SK-N-SH treated with all-trans-retinoic acid at 6 μM for 48 hours (cell line): ENCODE data around the gene DNAJC5G.
A peak's percentile ranks its signal among the peaks of the same experiment; 100 is the strongest.

Source experiments
- ATAC-seq: fragments of 200-7000 bp; cut with Tn5 transposase; 3 replicates; pipeline ENCODE4 v1.9.1; 2020; ENCODE audit warnings: mild to moderate bottlenecking, moderate library complexity
- ARNTL ChIP-seq: fragments of 450-650 bp; formaldehyde crosslinking; IDR thresholded peaks from 2 replicates; pipeline ENCODE4 v1.5.0; 2020; ENCODE audit warnings: low read depth, mild to moderate bottlenecking, moderate library complexity, borderline replicate concordance
- BACH2 ChIP-seq: fragments of 250-450 bp; sonication (Bioruptor Pico); IDR thresholded peaks from 2 replicates; pipeline ENCODE4 v1.9.0; 2021; ENCODE audit warnings: mild to moderate bottlenecking, borderline replicate concordance
- CSDC2 ChIP-seq: fragments of 250-450 bp; sonication (Bioruptor Pico); IDR thresholded peaks from 2 replicates; pipeline ENCODE4 v1.5.0; 2020; ENCODE audit warnings: mild to moderate bottlenecking, moderate library complexity
- ESRRG ChIP-seq: fragments of 250-450 bp; sonication (Bioruptor Pico); IDR thresholded peaks from 2 replicates; pipeline ENCODE4 v1.6.1; 2021; ENCODE audit warnings: mild to moderate bottlenecking
- GLIS3 ChIP-seq: fragments of 250-450 bp; sonication (Bioruptor Pico); IDR thresholded peaks from 2 replicates; pipeline ENCODE4 v1.5.0; 2020; ENCODE audit warnings: mild to moderate bottlenecking, moderate library complexity
- ISL1 ChIP-seq: fragments of 250-450 bp; sonication (Bioruptor Pico); IDR thresholded peaks from 2 replicates; pipeline ENCODE4 v2.1.2; 2022; ENCODE audit warnings: mild to moderate bottlenecking, moderate library complexity
- OSR1 ChIP-seq: fragments of 250-450 bp; sonication (Bioruptor Pico); IDR thresholded peaks from 2 replicates; pipeline ENCODE4 v1.8.0; 2022; ENCODE audit warnings: moderate library complexity, mild to moderate bottlenecking, inconsistent platforms
- PATZ1 ChIP-seq: fragments of 250-450 bp; sonication (Bioruptor Pico); IDR thresholded peaks from 2 replicates; pipeline ENCODE4 v1.8.0; 2020; ENCODE audit warnings: mild to moderate bottlenecking, moderate library complexity, borderline replicate concordance
- POU6F1 ChIP-seq: fragments of 250-450 bp; sonication (Bioruptor Pico); IDR thresholded peaks from 2 replicates; pipeline ENCODE4 v1.8.0; 2021; ENCODE audit warnings: low read depth, mild to moderate bottlenecking, moderate library complexity, borderline replicate concordance
- PPARA ChIP-seq: fragments of 250-450 bp; sonication (Bioruptor Pico); IDR thresholded peaks from 2 replicates; pipeline ENCODE4 v1.5.0; 2020; ENCODE audit warnings: mild to moderate bottlenecking, borderline replicate concordance
- RARB ChIP-seq: fragments of 250-450 bp; sonication (Bioruptor Pico); IDR thresholded peaks from 2 replicates; pipeline ENCODE4 v1.8.0; 2021; ENCODE audit warnings: mild to moderate bottlenecking, moderate library complexity
- SNAI2 ChIP-seq: fragments of 250-450 bp; sonication (Bioruptor Pico); IDR thresholded peaks from 2 replicates; pipeline ENCODE4 v1.5.0; 2020; ENCODE audit warnings: mild to moderate bottlenecking, moderate library complexity
- TOX ChIP-seq: fragments of 250-450 bp; sonication (Bioruptor Pico); IDR thresholded peaks from 2 replicates; pipeline ENCODE4 v1.8.0; 2021; ENCODE audit warnings: mild to moderate bottlenecking, moderate library complexity, borderline replicate concordance
- ZC3H10 ChIP-seq: fragments of 250-450 bp; sonication (Bioruptor Pico); IDR thresholded peaks from 2 replicates; pipeline ENCODE4 v1.5.1; 2021; ENCODE audit warnings: mild to moderate bottlenecking, moderate library complexity
- ZFP3 ChIP-seq: fragments of 250-450 bp; sonication (Bioruptor Pico); IDR thresholded peaks from 2 replicates; pipeline ENCODE4 v1.5.0; 2020; ENCODE audit warnings: mild to moderate bottlenecking, moderate library complexity
- ZFP30 ChIP-seq: fragments of 450-650 bp; formaldehyde crosslinking; IDR thresholded peaks from 2 replicates; pipeline ENCODE4 v1.5.0; 2022; ENCODE audit warnings: mild to moderate bottlenecking, moderate library complexity
- ZNF565 ChIP-seq: fragments of 450-650 bp; formaldehyde crosslinking; conservative IDR thresholded peaks from 2 replicates; pipeline ENCODE4 v1.5.0; 2020; ENCODE audit warnings: low read depth, mild to moderate bottlenecking, moderate library complexity
- ZNF70 ChIP-seq: fragments of 450-650 bp; formaldehyde crosslinking; IDR thresholded peaks from 2 replicates; pipeline ENCODE4 v1.5.0; 2020; ENCODE audit warnings: mild to moderate bottlenecking, moderate library complexity
- ZNF8 ChIP-seq: fragments of 450-650 bp; formaldehyde crosslinking; IDR thresholded peaks from 2 replicates; pipeline ENCODE4 v1.5.0; 2020; ENCODE audit warnings: mild to moderate bottlenecking, moderate library complexity
- TF ChIP-seq, protein P1 (sequence below): fragments of 250-450 bp; sonication (Bioruptor Pico); IDR thresholded peaks from 2 replicates; pipeline ENCODE4 v1.5.0; 2020; ENCODE audit warnings: mild to moderate bottlenecking, moderate library complexity
- TF ChIP-seq, protein P2 (sequence below): fragments of 250-450 bp; sonication (Bioruptor Pico); IDR thresholded peaks from 2 replicates; pipeline ENCODE4 v1.5.1; 2021; ENCODE audit warnings: mild to moderate bottlenecking, moderate library complexity

The DNAJC5G gene

GRCh38 chr2:27290549-27290948 lies 15.3 kb downstream of the DNAJC5G start:
- ATAC-seq, result no peak
- TF ChIP-seq ZC3H10 (CRISPR knock-in tag), result no peak
- no peak for TF ChIP-seq ZNF70 (CRISPR knock-in tag)
- no peak for TF ChIP-seq ZFP30
- no peak for TF ChIP-seq ZNF8 (CRISPR knock-in tag)
- TF ChIP-seq TOX (CRISPR knock-in tag), result no peak
- TF ChIP-seq SNAI2 (CRISPR knock-in tag), result no peak
- TF ChIP-seq OSR1, result no peak
- no peak for TF ChIP-seq ISL1 (CRISPR knock-in tag)
- TF ChIP-seq, protein P1, sequence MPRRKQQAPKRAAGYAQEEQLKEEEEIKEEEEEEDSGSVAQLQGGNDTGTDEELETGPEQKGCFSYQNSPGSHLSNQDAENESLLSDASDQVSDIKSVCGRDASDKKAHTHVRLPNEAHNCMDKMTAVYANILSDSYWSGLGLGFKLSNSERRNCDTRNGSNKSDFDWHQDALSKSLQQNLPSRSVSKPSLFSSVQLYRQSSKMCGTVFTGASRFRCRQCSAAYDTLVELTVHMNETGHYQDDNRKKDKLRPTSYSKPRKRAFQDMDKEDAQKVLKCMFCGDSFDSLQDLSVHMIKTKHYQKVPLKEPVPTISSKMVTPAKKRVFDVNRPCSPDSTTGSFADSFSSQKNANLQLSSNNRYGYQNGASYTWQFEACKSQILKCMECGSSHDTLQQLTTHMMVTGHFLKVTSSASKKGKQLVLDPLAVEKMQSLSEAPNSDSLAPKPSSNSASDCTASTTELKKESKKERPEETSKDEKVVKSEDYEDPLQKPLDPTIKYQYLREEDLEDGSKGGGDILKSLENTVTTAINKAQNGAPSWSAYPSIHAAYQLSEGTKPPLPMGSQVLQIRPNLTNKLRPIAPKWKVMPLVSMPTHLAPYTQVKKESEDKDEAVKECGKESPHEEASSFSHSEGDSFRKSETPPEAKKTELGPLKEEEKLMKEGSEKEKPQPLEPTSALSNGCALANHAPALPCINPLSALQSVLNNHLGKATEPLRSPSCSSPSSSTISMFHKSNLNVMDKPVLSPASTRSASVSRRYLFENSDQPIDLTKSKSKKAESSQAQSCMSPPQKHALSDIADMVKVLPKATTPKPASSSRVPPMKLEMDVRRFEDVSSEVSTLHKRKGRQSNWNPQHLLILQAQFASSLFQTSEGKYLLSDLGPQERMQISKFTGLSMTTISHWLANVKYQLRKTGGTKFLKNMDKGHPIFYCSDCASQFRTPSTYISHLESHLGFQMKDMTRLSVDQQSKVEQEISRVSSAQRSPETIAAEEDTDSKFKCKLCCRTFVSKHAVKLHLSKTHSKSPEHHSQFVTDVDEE (CRISPR knock-in tag), result no peak
- TF ChIP-seq CSDC2 (CRISPR knock-in tag), result no peak
- TF ChIP-seq PATZ1 (CRISPR knock-in tag), result no peak
- no peak for TF ChIP-seq POU6F1 (CRISPR knock-in tag)
- TF ChIP-seq GLIS3 (CRISPR knock-in tag), result no peak

- TF ChIP-seq SNAI2 (CRISPR knock-in tag) (no peak), ZNF70 (CRISPR knock-in tag) (no peak), ARNTL (CRISPR knock-in tag) (no peak), ZNF565 (no peak)
- TF ChIP-seq, protein P2, sequence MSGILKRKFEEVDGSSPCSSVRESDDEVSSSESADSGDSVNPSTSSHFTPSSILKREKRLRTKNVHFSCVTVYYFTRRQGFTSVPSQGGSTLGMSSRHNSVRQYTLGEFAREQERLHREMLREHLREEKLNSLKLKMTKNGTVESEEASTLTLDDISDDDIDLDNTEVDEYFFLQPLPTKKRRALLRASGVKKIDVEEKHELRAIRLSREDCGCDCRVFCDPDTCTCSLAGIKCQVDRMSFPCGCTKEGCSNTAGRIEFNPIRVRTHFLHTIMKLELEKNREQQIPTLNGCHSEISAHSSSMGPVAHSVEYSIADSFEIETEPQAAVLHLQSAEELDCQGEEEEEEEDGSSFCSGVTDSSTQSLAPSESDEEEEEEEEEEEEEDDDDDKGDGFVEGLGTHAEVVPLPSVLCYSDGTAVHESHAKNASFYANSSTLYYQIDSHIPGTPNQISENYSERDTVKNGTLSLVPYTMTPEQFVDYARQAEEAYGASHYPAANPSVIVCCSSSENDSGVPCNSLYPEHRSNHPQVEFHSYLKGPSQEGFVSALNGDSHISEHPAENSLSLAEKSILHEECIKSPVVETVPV (CRISPR knock-in tag), result no peak
- TF ChIP-seq, protein P1 (CRISPR knock-in tag), result no peak
- peak; percentile 67 for ATAC-seq
Observed at GRCh38 chr2:27291865-27292264, 16.6 kb downstream of the DNAJC5G start.

DNA sequence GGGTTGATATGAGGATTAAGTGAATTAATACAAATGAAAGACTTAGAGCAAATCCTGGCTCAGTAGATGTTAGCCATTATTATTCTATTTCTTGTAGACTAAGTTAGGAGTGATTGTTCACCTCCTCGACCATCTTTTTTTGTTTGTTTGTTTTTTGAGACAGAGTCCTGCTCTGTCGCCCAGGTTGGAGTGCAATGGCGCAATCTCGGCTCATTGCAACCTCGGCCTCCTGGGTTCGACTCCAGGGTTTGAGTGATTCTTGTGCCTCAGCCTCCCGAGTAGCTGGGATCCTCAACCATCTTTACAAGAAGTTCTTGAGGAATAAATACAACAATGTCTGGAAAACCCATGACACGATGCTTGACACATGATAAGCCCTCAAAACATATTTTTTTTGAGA lies 19.7 kb downstream of the DNAJC5G start:
- no peak for ATAC-seq
- TF ChIP-seq ZNF8 (CRISPR knock-in tag) (no peak), BACH2 (CRISPR knock-in tag) (no peak), ARNTL (CRISPR knock-in tag) (no peak), RARB (CRISPR knock-in tag) (no peak), ZFP30 (no peak), ZNF565 (no peak), POU6F1 (CRISPR knock-in tag) (no peak), ZFP3 (no peak), PPARA (CRISPR knock-in tag) (no peak), OSR1 (no peak), SNAI2 (CRISPR knock-in tag) (no peak), ESRRG (no peak), CSDC2 (CRISPR knock-in tag) (no peak), ISL1 (CRISPR knock-in tag) (no peak)
- TF ChIP-seq, protein P1 (CRISPR knock-in tag), result no peak
